Naive thymus-derived CD4-positive, alpha-beta T cell (primary cell): Measurements from ENCODE around the gene CDC42BPB. TPM values are rescaled to one million over a fixed set of nuclear protein-coding genes. Genes with fewer than 3 reads are reported as not detected.
A peak's percentile ranks its signal among the peaks of the same experiment; 100 is the strongest.

Experiments used
- ATAC-seq: fragments of 150-1000 bp; cut with Tn5 transposase; 2 replicates; pipeline ENCODE4 v1.10.0; 2021; ENCODE audit warnings: mild to moderate bottlenecking, moderate library complexity
- CTCF ChIA-PET: fragments of 350-600 bp; sonication (Branson Sonifier 250); formaldehyde crosslinking; loops from one replicate; lab custom pipeline; 2021; ENCODE audit warnings: antibody characterized with exemption; lab: Charles Lee
- POLR2A ChIA-PET: fragments of 350-600 bp; sonication (Branson Sonifier 250); formaldehyde crosslinking; loops from one replicate; lab custom pipeline; 2021; ENCODE audit warnings: antibody characterized with exemption, inconsistent platforms; lab: Charles Lee
- DNase-seq, 9 donors: peaks; one replicate each; pipeline versions ENCODE4 v3.0.0 to v3.0.0-alpha.2; 2020 to 2022; ENCODE audit warnings: mixed read lengths in 1 of 9
- H3K27ac ChIP-seq: one replicate; pipeline ENCODE4 v1.7.0; 2013; ENCODE audit warnings: mild to moderate bottlenecking, low read depth, low read length, moderate library complexity
- H3K27me3 ChIP-seq, 2 donors: one replicate each; pipeline ENCODE4 v1.7.0; 2013; ENCODE audit warnings: low read length in 2 of 2, mild to moderate bottlenecking in 2 of 2, moderate library complexity in 2 of 2; ENCODE audit not compliant: control insufficient read depth in 2 of 2, insufficient read depth in 2 of 2
- H3K36me3 ChIP-seq, 3 experiments: 1 replicate in 2 of 3; 2 replicates in 1 of 3; pipeline ENCODE4 v1.7.0; 2013; ENCODE audit warnings: low read length in 3 of 3, mild to moderate bottlenecking in 3 of 3, moderate library complexity in 1 of 3; ENCODE audit not compliant: insufficient read depth in 3 of 3, control insufficient read depth in 2 of 3
- H3K4me1 ChIP-seq, 2 donors: one replicate each; pipeline ENCODE4 v1.7.0; 2013; ENCODE audit warnings: low read length in 2 of 2, mild to moderate bottlenecking in 2 of 2, moderate library complexity in 1 of 2; ENCODE audit not compliant: control insufficient read depth in 2 of 2, insufficient read depth in 2 of 2
- H3K4me3 ChIP-seq: 2 replicates; pipeline ENCODE4 v1.7.0; 2013; ENCODE audit warnings: mild to moderate bottlenecking, low read length
- H3K9me3 ChIP-seq, 3 experiments: 1 replicate in 2 of 3; 2 replicates in 1 of 3; pipeline ENCODE4 v1.7.0; 2013; ENCODE audit warnings: low read length in 3 of 3; ENCODE audit not compliant: control insufficient read depth in 2 of 3
- H3K27ac Mint-ChIP-seq, 9 donors: one replicate each; pipeline ENCODE4 v1.8.0; 2020 to 2022; ENCODE audit warnings: mixed read lengths in 9 of 9, mild to moderate bottlenecking in 8 of 9, moderate library complexity in 5 of 9, inconsistent platforms in 2 of 9
- H3K27me3 Mint-ChIP-seq, 5 donors: one replicate each; pipeline ENCODE4 v1.8.0; 2021 to 2022; ENCODE audit warnings: mixed read lengths in 5 of 5, mild to moderate bottlenecking in 1 of 5
- H3K36me3 Mint-ChIP-seq, 5 donors: one replicate each; pipeline ENCODE4 v1.8.0; 2020 to 2022; ENCODE audit warnings: mixed read lengths in 5 of 5, mild to moderate bottlenecking in 3 of 5, inconsistent platforms in 1 of 5
- H3K4me1 Mint-ChIP-seq, 7 donors: one replicate each; pipeline ENCODE4 v1.8.0; 2020 to 2022; ENCODE audit warnings: mixed read lengths in 7 of 7, mild to moderate bottlenecking in 3 of 7, inconsistent platforms in 1 of 7
- H3K4me3 Mint-ChIP-seq, 10 donors: one replicate each; pipeline ENCODE4 v1.8.0; 2020 to 2022; ENCODE audit warnings: mild to moderate bottlenecking in 10 of 10, mixed read lengths in 10 of 10, moderate library complexity in 6 of 10, inconsistent platforms in 2 of 10
- H3K9me3 Mint-ChIP-seq, 11 donors: one replicate each; pipeline ENCODE4 v1.8.0; 2020 to 2022; ENCODE audit warnings: mixed read lengths in 11 of 11, mild to moderate bottlenecking in 4 of 11, inconsistent platforms in 1 of 11, moderate library complexity in 1 of 11
- intact Hi-C, 2 donors: fragments of 100-400 bp; cut with micrococcal nuclease; formaldehyde crosslinking; loops; one replicate each; pipeline ENCODE4 v1.15.1; 2023
- polyA plus RNA-seq, 2 donors: library from polyadenylated mRNA; unstranded; fragments of 300-500 nt; fragmentation: Illumina TruSeq; gene quantifications; one replicate each; pipeline ENCODE4 v1.2.3, GENCODE V29; 2021
- total RNA-seq, 6 experiments: library from RNA in 5 of 6; stranded (reverse) in 5 of 6; gene quantifications; 1 replicate in 5 of 6; 2 replicates in 1 of 6; pipeline ENCODE4 v1.2.3 and lab custom pipeline; 2021 to 2026

The CDC42BPB gene, protein sequence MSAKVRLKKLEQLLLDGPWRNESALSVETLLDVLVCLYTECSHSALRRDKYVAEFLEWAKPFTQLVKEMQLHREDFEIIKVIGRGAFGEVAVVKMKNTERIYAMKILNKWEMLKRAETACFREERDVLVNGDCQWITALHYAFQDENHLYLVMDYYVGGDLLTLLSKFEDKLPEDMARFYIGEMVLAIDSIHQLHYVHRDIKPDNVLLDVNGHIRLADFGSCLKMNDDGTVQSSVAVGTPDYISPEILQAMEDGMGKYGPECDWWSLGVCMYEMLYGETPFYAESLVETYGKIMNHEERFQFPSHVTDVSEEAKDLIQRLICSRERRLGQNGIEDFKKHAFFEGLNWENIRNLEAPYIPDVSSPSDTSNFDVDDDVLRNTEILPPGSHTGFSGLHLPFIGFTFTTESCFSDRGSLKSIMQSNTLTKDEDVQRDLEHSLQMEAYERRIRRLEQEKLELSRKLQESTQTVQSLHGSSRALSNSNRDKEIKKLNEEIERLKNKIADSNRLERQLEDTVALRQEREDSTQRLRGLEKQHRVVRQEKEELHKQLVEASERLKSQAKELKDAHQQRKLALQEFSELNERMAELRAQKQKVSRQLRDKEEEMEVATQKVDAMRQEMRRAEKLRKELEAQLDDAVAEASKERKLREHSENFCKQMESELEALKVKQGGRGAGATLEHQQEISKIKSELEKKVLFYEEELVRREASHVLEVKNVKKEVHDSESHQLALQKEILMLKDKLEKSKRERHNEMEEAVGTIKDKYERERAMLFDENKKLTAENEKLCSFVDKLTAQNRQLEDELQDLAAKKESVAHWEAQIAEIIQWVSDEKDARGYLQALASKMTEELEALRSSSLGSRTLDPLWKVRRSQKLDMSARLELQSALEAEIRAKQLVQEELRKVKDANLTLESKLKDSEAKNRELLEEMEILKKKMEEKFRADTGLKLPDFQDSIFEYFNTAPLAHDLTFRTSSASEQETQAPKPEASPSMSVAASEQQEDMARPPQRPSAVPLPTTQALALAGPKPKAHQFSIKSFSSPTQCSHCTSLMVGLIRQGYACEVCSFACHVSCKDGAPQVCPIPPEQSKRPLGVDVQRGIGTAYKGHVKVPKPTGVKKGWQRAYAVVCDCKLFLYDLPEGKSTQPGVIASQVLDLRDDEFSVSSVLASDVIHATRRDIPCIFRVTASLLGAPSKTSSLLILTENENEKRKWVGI (N-terminal part only)
- total RNA-seq (10 to 100 TPM in 1 of 5 experiments, 1 to 10 TPM in 3, under 1 TPM in 1; 0.87 to 16.0 (median 5.5) TPM), polyA plus RNA-seq (under 1 TPM; 0.34 to 0.43 TPM), total RNA-seq (lab: John Stamatoyannopoulos, UW) (24.6 reads per million, percentile 55 among the genes with 10 or more reads in this experiment)

DNA sequence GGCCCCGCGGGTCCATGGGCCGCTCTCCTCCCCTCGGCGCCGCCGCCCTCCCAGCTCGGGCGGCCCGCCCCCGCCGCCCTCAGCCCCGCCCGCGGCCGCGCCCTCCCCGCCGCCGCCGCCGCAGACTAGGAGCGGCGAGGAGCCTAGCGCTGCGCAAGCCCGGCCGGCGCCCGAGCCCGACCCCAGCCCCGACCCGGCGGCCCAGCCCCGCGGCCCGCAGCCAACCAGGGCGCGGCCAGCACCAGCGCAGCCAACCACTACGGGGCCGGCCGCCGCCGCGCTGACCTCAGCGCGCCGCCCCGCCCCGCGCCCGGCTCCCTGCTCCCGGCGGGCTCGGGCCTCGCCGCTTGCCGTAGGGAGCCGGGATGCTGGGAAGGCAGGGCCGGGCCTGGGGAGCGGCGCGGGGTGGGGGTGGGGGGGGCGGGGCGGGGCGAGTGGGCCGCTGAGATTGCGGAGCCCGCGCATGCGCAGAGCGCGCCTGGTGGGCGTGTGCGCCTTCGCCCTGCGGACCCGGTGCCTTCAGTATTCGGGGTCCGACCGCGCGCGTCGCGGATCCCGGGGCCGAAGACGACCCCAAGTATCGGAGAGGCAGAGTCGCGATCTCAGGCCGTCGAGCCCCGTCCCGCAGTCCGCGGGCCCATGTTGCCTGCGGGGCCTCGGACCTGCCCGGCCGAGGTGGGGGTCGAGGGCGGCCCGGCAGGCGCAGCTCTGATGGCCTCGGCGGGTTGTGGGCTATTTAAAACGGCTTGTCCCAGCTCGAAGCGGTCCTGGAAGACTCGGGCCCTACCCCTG lies at the start of gene CDC42BPB:
Gene CDC42BPB, minus strand, starts transcription at position 178 of the 792 bp plus-strand sequence. CDS start 376 bp downstream, outside the sequence.
- POLR2A ChIA-PET: no interaction called here
- peak within 1 kb of the TSS in 2 of 9 donors; percentile 15 to 49 for H3K27ac Mint-ChIP-seq
- H3K27me3 Mint-ChIP-seq: peaks cover 9 to 62% (median 14%) of the 10 kb centered on the region in 5 donors
- peak; percentile 91 for ATAC-seq
- Histone ChIP-seq H3K27ac (peak within 1 kb of the TSS; percentile 21), H3K9me3 (no peaks in the 10 kb centered on the region), H3K27me3 (peaks cover 3 to 7% of the 10 kb centered on the region in 2 donors), H3K4me1 (no peaks in the 10 kb centered on the region), H3K4me3 (peak within 1 kb of the TSS; percentile 39), H3K36me3 (no peaks in the 10 kb centered on the region)
- DNase-seq: peak; percentile 32 to 60 (median 52)
- intact Hi-C loops: loop anchor here in 1 of 2 donors (1.0 to 10.0 kb wide), 2 partner anchors 18 to 283 kb away; partner anchors contain the start of gene TRAF3
- no peaks in the 10 kb centered on the region for H3K9me3 Mint-ChIP-seq
- H3K4me3 Mint-ChIP-seq: peak within 1 kb of the TSS; percentile 59 to 86 (median 74)
- CTCF ChIA-PET: no interaction called here
- no peaks in the 10 kb centered on the region for H3K36me3 Mint-ChIP-seq
- peaks cover 0 to 13% (median 11%) of the 10 kb centered on the region in 7 donors for H3K4me1 Mint-ChIP-seq

DNA sequence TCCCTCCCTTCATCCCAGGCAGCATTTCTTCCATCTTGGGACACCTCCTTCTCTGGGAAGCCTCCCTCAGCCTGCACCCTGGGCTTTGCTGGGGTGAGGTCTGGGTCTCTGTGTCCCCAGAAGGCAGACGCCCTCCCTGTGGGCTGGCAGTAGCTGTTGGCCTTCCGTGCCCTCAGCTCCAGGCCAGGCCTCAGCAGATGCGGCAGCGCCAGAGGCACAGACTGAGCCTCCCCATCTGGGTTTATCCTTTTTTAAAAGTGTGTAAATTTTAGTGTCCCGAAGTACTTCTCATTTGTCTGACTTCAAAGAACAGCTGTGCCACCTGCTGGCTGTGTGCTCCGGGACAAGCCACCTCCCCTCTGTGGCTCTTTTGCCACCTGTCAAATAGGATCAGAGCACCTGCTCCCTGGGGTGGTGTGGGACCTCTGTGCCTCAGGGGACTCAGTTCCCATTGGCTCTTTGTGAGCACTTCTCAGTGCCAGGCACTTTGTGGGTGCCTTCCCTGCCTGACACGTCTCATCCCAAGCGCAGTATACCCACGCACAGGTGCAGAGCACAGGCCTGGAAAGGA lies 48.3 kb upstream of the CDC42BPB start:
- no peaks in the 10 kb centered on the region for H3K27me3 ChIP-seq
- no peak overlapping the region for H3K4me3 Mint-ChIP-seq
- H3K9me3 ChIP-seq: no peaks in the 10 kb centered on the region
- peaks cover 0 to 16% (median 8%) of the 10 kb centered on the region in 7 donors for H3K4me1 Mint-ChIP-seq
- H3K36me3 ChIP-seq: no peaks in the 10 kb centered on the region
- ChIA-PET POLR2A (no interaction called here), CTCF (interaction anchor here (0.6 to 2.6 kb wide), 12 partner anchors 9 to 659 kb away, joined by 3 to 9 read pairs (median 4); no protein-coding TSS in a partner anchor)
- ATAC-seq: no peak
- H3K4me3 ChIP-seq: no peak overlapping the region
- peak overlapping the region in 1 of 9 donors; percentile 47 for H3K27ac Mint-ChIP-seq
- H3K27ac ChIP-seq: no peak overlapping the region
- no peaks in the 10 kb centered on the region for H3K9me3 Mint-ChIP-seq
- no peaks in the 10 kb centered on the region for H3K36me3 Mint-ChIP-seq
- intact Hi-C loops: loop anchor here (1.0 to 2.0 kb wide), 5 partner anchors 36 to 411 kb away; no protein-coding TSS in a partner anchor
- H3K27me3 Mint-ChIP-seq: peaks cover 22 to 41% (median 30%) of the 10 kb centered on the region in 5 donors
- peaks cover 0 to 3% of the 10 kb centered on the region in 2 donors for H3K4me1 ChIP-seq
- DNase-seq: peak in 1 of 9 donors; percentile 14

DNA sequence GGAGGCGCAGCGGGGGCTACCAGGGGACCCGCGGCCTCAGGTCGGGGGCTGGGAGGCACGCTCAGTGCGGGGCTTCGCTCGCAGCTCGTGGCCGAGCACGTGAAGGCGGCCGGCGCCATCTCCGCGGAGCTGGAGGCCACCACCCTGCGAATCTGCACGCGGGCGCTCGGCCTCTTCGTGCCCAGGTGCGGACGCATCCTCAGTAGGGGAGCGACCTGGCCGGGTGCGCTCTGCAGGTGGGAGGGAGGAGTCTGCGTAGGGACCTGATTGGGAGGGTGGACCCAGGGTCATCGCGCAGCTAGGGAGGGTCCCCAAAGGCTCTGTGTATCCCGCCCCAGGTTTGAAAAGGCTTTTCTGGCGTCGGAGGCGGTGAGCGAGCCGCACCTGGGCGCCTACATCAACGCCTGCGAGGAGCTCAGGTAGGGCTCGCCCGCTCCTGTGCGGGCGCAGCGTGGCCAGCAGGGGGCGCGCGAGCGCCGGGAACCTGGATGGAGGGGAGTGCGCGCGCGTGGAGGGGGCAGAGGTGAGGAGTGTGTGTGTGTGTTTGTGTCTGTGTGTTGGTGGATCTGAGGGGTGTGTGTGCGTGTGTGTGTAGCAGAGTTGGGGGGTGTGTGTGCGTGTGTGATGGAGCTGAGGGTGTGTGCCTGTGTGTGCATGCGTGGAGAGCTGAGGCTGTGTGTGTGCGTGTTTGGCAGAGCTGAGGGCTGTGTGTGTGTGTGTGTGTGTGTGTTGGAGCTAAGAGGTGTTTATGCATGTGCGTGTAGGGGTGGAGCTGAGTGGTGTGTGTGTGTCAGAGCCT lies 47.5 kb upstream of the CDC42BPB start:
- ATAC-seq (peak; percentile 87), DNase-seq (peak; percentile 52 to 81 (median 73))
- Mint-ChIP-seq H3K36me3 (no peaks in the 10 kb centered on the region), H3K4me1 (peaks cover 0 to 16% (median 8%) of the 10 kb centered on the region in 7 donors), H3K27ac (peak overlapping the region in 2 of 9 donors; percentile 47 to 57), H3K27me3 (peaks cover 21 to 39% (median 28%) of the 10 kb centered on the region in 5 donors), H3K9me3 (no peaks in the 10 kb centered on the region), H3K4me3 (peak overlapping the region in 7 of 10 donors; percentile 5 to 64 (median 53))
- Histone ChIP-seq H3K4me1 (peaks cover 0 to 3% of the 10 kb centered on the region in 2 donors), H3K36me3 (no peaks in the 10 kb centered on the region), H3K27me3 (no peaks in the 10 kb centered on the region), H3K4me3 (no peak overlapping the region), H3K9me3 (no peaks in the 10 kb centered on the region), H3K27ac (no peak overlapping the region)
- ChIA-PET POLR2A (no interaction called here), CTCF (interaction anchor here (0.6 to 2.6 kb wide), 14 partner anchors 9 to 658 kb away, joined by 3 to 9 read pairs (median 4); no protein-coding TSS in a partner anchor)
- intact Hi-C loops: loop anchor here (1.0 to 2.0 kb wide), 5 partner anchors 36 to 411 kb away; no protein-coding TSS in a partner anchor

DNA sequence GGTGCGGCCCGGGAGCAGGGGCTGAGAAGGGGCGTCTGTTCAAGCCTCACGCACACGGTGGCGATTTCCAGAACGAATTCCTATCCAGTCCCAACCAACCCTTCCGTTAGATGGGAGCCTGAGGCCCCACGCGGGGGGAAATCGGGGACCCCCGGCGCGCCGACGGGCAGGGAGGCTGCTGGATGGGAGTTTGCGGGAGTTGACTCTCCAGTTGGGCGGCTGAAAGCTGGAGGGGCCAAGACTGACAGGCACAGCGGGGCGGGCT lies 47.0 kb upstream of the CDC42BPB start:
- intact Hi-C loops: loop anchor here in 1 of 2 donors (2.0 kb wide), 1 partner anchor 80 kb away; no protein-coding TSS in a partner anchor
- H3K36me3 Mint-ChIP-seq: no peaks in the 10 kb centered on the region
- Histone ChIP-seq H3K9me3 (no peaks in the 10 kb centered on the region), H3K4me3 (no peak overlapping the region), H3K27ac (no peak overlapping the region), H3K4me1 (peaks cover 0 to 3% of the 10 kb centered on the region in 2 donors), H3K36me3 (no peaks in the 10 kb centered on the region), H3K27me3 (no peaks in the 10 kb centered on the region)
- H3K27me3 Mint-ChIP-seq: peaks cover 21 to 40% (median 28%) of the 10 kb centered on the region in 5 donors
- DNase-seq: no peak
- peak overlapping the region in 1 of 10 donors; percentile 55 for H3K4me3 Mint-ChIP-seq
- no peak for ATAC-seq
- no peak overlapping the region for H3K27ac Mint-ChIP-seq
- ChIA-PET CTCF (interaction anchor here (0.6 to 2.6 kb wide), 9 partner anchors 8 to 410 kb away, joined by 3 to 9 read pairs (median 4); no protein-coding TSS in a partner anchor), POLR2A (no interaction called here)
- peaks cover 0 to 16% (median 8%) of the 10 kb centered on the region in 7 donors for H3K4me1 Mint-ChIP-seq
- no peaks in the 10 kb centered on the region for H3K9me3 Mint-ChIP-seq
